SK-N-SH (cell line): ENCODE results near the gene STAG2. TPM values are rescaled to one million over a fixed set of nuclear protein-coding genes. Genes with fewer than 3 reads are reported as not detected.

Experiments
- CTCF ChIA-PET: fragments of 300-600, 350-600 bp; formaldehyde crosslinking; extraction: SDS; loops from one replicate; lab custom pipeline; 2021; lab: Yijun Ruan, JAX
- POLR2A ChIA-PET: fragments of 350-600 bp; sonication (Branson Sonifier 250); formaldehyde crosslinking; extraction: SDS; loops from one replicate; lab custom pipeline; 2020; ENCODE audit warnings: antibody characterized with exemption, inconsistent platforms; lab: Yijun Ruan, JAX
- DNase-seq: peaks from one replicate; pipeline ENCODE4 v3.0.0; 2012
- H2AFZ ChIP-seq: fragments of 200-600 bp; sonication (generic); 2 replicates; pipeline ENCODE4 v1.8.1; 2016; ENCODE audit warnings: antibody characterized with exemption, mild to moderate bottlenecking, low read depth
- H3F3A ChIP-seq: fragments of 200-600 bp; sonication (generic); replicated peaks from 2 replicates; pipeline ENCODE3; 2016; ENCODE audit warnings: antibody characterized with exemption, mild to moderate bottlenecking; ENCODE audit not compliant: insufficient read depth
- H3K27ac ChIP-seq, 2 experiments: fragments of 200-500 bp in 1 of 2; fragments of 200-600 bp in 1 of 2; sonication (Bioruptor generic) in 1 of 2; sonication (generic), shearing (Covaris generic) in 1 of 2; 2 replicates each; pipeline versions ENCODE4 v1.5.1 to v1.6.1; 2014 to 2016; ENCODE audit warnings: low read depth in 2 of 2, inconsistent platforms in 1 of 2, low read length in 1 of 2, mild to moderate bottlenecking in 1 of 2, mixed read lengths in 1 of 2
- H3K27me3 ChIP-seq: fragments of 200-600 bp; sonication (generic), shearing (Covaris generic); 2 replicates; pipeline ENCODE4 v1.6.1; 2016; ENCODE audit warnings: mixed run types; ENCODE audit not compliant: insufficient read depth
- H3K36me3 ChIP-seq, 2 experiments: fragments of 200-500 bp in 1 of 2; fragments of 200-600 bp in 1 of 2; sonication (Bioruptor generic) in 1 of 2; sonication (generic) in 1 of 2; replicated peaks in 1 of 2; 2 replicates each; pipeline versions ENCODE3 to v1.5.1; 2014 to 2016; ENCODE audit warnings: low read length in 1 of 2, mild to moderate bottlenecking in 1 of 2; ENCODE audit not compliant: insufficient read depth in 2 of 2, control insufficient read depth in 1 of 2
- H3K4me1 ChIP-seq, 2 experiments: fragments of 200-500 bp in 1 of 2; fragments of 200-600 bp in 1 of 2; sonication (Bioruptor generic) in 1 of 2; sonication (generic), shearing (Covaris generic) in 1 of 2; 2 replicates each; pipeline versions ENCODE4 v1.5.1 to v1.6.1; 2014 to 2016; ENCODE audit warnings: low read depth in 1 of 2, low read length in 1 of 2, mixed run types in 1 of 2; ENCODE audit not compliant: insufficient read depth in 2 of 2, control insufficient read depth in 1 of 2
- H3K4me2 ChIP-seq: fragments of 200-600 bp; sonication (generic), shearing (Covaris generic); 2 replicates; pipeline ENCODE4 v1.6.1; 2017; ENCODE audit warnings: mixed run types
- H3K4me3 ChIP-seq, 2 experiments: fragments of 200-500 bp in 1 of 2; fragments of 200-600 bp in 1 of 2; sonication (Bioruptor generic) in 1 of 2; sonication (generic), shearing (Covaris generic) in 1 of 2; 2 replicates each; pipeline versions ENCODE4 v1.5.1 to v1.8.1; 2014 to 2016; ENCODE audit warnings: low read depth in 2 of 2, inconsistent platforms in 1 of 2, low read length in 1 of 2, mild to moderate bottlenecking in 1 of 2, mixed read lengths in 1 of 2, moderate library complexity in 1 of 2
- H3K79me2 ChIP-seq: fragments of 200-600 bp; sonication (generic); 2 replicates; pipeline ENCODE4 v1.8.1; 2017; ENCODE audit warnings: mild to moderate bottlenecking; ENCODE audit not compliant: insufficient read depth
- H3K9ac ChIP-seq: fragments of 200-600 bp; sonication (generic); 2 replicates; pipeline ENCODE4 v1.6.1; 2017; ENCODE audit warnings: mixed run types
- H3K9me2 ChIP-seq: fragments of 200-600 bp; sonication (generic); 2 replicates; pipeline ENCODE4 v1.6.1; 2017; ENCODE audit warnings: mixed run types
- H3K9me3 ChIP-seq: fragments of 200-600 bp; sonication (generic); 2 replicates; pipeline ENCODE4 v1.6.1; 2017; ENCODE audit warnings: mixed run types, mild to moderate bottlenecking, moderate library complexity
- H4K20me1 ChIP-seq: fragments of 200-600 bp; sonication (generic); 2 replicates; pipeline ENCODE4 v1.6.1; 2017; ENCODE audit warnings: mild to moderate bottlenecking, mixed run types; ENCODE audit not compliant: insufficient read depth
- CHD2 ChIP-seq: fragments of 150-350 bp; IDR thresholded peaks from 2 replicates; pipeline ENCODE4 v1.6.1; 2018; ENCODE audit warnings: low read length; ENCODE audit not compliant: partially characterized antibody
- EZH2phosphoT487 ChIP-seq: fragments of 200-600 bp; sonication (generic); IDR thresholded peaks from 2 replicates; pipeline ENCODE4 v1.6.1; 2017; ENCODE audit warnings: low read depth, mixed run types, mild to moderate bottlenecking, antibody characterized with exemption, moderate library complexity, borderline replicate concordance
- FOXJ3 ChIP-seq: sonication (generic); formaldehyde crosslinking; IDR thresholded peaks from 2 replicates; pipeline ENCODE4 v1.5.1; 2020; ENCODE audit warnings: mild to moderate bottlenecking, missing genetic modification reagents
- JUND ChIP-seq: IDR thresholded peaks from 2 replicates; pipeline ENCODE4 v1.4.0; 2012
- MXI1 ChIP-seq: IDR thresholded peaks from 2 replicates; pipeline ENCODE4 v1.6.1; 2012; ENCODE audit warnings: mild to moderate bottlenecking, low read depth, low read length, improper control_type of control experiment
- NFIC ChIP-seq: IDR thresholded peaks from 2 replicates; pipeline ENCODE4 v1.4.0; 2012; ENCODE audit warnings: borderline replicate concordance
- PBX3 ChIP-seq: IDR thresholded peaks from 2 replicates; pipeline ENCODE4; 2012
- REST ChIP-seq: IDR thresholded peaks from 2 replicates; pipeline ENCODE4 v1.6.1; 2012; ENCODE audit warnings: mild to moderate bottlenecking, low read depth, low read length, moderate library complexity
- RXRA ChIP-seq: IDR thresholded peaks from 2 replicates; pipeline ENCODE4 v1.4.0; 2012; ENCODE audit warnings: low read depth, mild to moderate bottlenecking, borderline replicate concordance
- TCF12 ChIP-seq: IDR thresholded peaks from 2 replicates; pipeline ENCODE4 v1.4.0; 2012
- USF1 ChIP-seq: IDR thresholded peaks from 2 replicates; pipeline ENCODE4 v1.4.0; 2012; ENCODE audit warnings: low read depth, borderline replicate concordance
- USF2 ChIP-seq: fragments of 150-350 bp; IDR thresholded peaks from 2 replicates; pipeline ENCODE4 v1.6.1; 2017; ENCODE audit warnings: antibody characterized with exemption, low read length, low read depth, borderline replicate concordance
- YY1 ChIP-seq: IDR thresholded peaks from 2 replicates; pipeline ENCODE4 v1.4.0; 2012; ENCODE audit warnings: low read depth, mild to moderate bottlenecking
- WGBS: methylation state at CpG from one replicate; pipeline ENCODE4 v1.1.6; 2017; ENCODE audit warnings: low lambda C conversion rate; 5-methylcytosine and 5-hydroxymethylcytosine counted together
- polyA plus RNA-seq, 3 experiments: library from polyadenylated mRNA; depleted of rRNA; stranded (reverse); fragments of >200 nt; gene quantifications; 2 replicates each; pipeline ENCODE4 v1.2.3, GENCODE V29; 2012

The STAG2 gene
- polyA plus RNA-seq, 1 of the 3 experiments (the other 2 are of a cell fraction) = 11.3 TPM

GRCh38 chrX:123971982-123972381 lies 10.5 kb downstream of the STAG2 start (continued):
- TF ChIP-seq USF2 (no peak), CHD2 (no peak)
- TF ChIP-seq, all 33 proteins: peak for 0

- Histone ChIP-seq H3K9me2 (no peaks in the 10 kb centered on the region), H3K4me3 (no peak overlapping the region), H3F3A (peaks cover 10% of the 10 kb centered on the region), H2AFZ (no peak overlapping the region), H3K27me3 (no peaks in the 10 kb centered on the region; the same call in 1 of the 2 replicates), H3K9me3 (no peaks in the 10 kb centered on the region), H3K36me3 (no peaks in the 10 kb centered on the region), H3K27ac (peak overlapping the region in 1 of 2 experiments; percentile 44; a peak in 1 of 4 replicates), H3K9ac (no peak overlapping the region), H3K79me2 (peaks cover 96% of the 10 kb centered on the region), H4K20me1 (peaks cover 74% of the 10 kb centered on the region), H3K4me1 (no peaks in the 10 kb centered on the region), H3K4me2 (no peak overlapping the region)
- TF ChIP-seq RXRA = no peak
- no peak for TF ChIP-seq MXI1
- TF ChIP-seq NFIC = no peak
- no peak for TF ChIP-seq EZH2phosphoT487
- TF ChIP-seq JUND = no peak
- TF ChIP-seq USF1 = no peak
- TF ChIP-seq YY1 = no peak
- ChIA-PET POLR2A (interaction anchor here (0.6 kb wide), 1 partner anchor 76 kb away, joined by 3 read pairs; no protein-coding TSS in a partner anchor), CTCF (no interaction called here)
- WGBS = 43% methylated on average over 3 of the region's 3 CpGs
- no peak for DNase-seq
Measured at GRCh38 chrX:123973921-123974320, 12.4 kb downstream of the STAG2 start.

- Histone ChIP-seq H3K79me2 (peaks cover 96% of the 10 kb centered on the region), H3K27me3 (no peaks in the 10 kb centered on the region; the same call in 1 of the 2 replicates), H3K4me1 (peaks cover 0 to 2% of the 10 kb centered on the region in 2 experiments; a peak in 1 of 4 replicates), H3K9me3 (no peaks in the 10 kb centered on the region), H3F3A (peaks cover 10% of the 10 kb centered on the region), H3K36me3 (no peaks in the 10 kb centered on the region), H3K4me3 (peak overlapping the region in 1 of 2 experiments; percentile 11; a peak in 1 of 4 replicates), H3K4me2 (no peak overlapping the region), H4K20me1 (peaks cover 77% of the 10 kb centered on the region), H3K27ac (peak overlapping the region in 1 of 2 experiments; percentile 44; a peak in 2 of 4 replicates), H3K9me2 (no peaks in the 10 kb centered on the region), H3K9ac (no peak overlapping the region), H2AFZ (no peak overlapping the region)
- DNase-seq = no peak
- TF ChIP-seq NFIC (peak; percentile 33; the same call in 1 of the 2 replicates), TCF12 (0 out of 2 replicates have a peak, but pooled peaks have one; percentile 8), PBX3 (peak; percentile 51), REST (no peak), FOXJ3 (CRISPR knock-in tag) (no peak)
- ChIA-PET POLR2A (no interaction called here), CTCF (no interaction called here)
- WGBS = 57% methylated on average over 6 of the region's 6 CpGs
Measured at GRCh38 chrX:123975180-123975579, 13.7 kb downstream of the STAG2 start.
